T47D (cell line): ENCODE data around the gene PIP5KL1.

Experiments
- DNase-seq, 2 experiments: peaks; one replicate each; pipeline versions ENCODE4 v3.0.0 to v3.0.0-alpha.2; 2011 to 2012; ENCODE audit warnings: low read depth in 1 of 2, low spot score in 1 of 2
- JUND ChIP-seq: IDR thresholded peaks from 2 replicates; pipeline ENCODE4 v1.6.1; 2012; ENCODE audit warnings: low read depth
- in situ Hi-C: cut with HindIII; loops from 2 replicates; pipeline ENCODE4 v1.10.0; 2016; ENCODE audit warnings: low sequenced_read_pairs, low pct_unique_long_range_greater_than_20kb

PIP5KL1 gene

DNA sequence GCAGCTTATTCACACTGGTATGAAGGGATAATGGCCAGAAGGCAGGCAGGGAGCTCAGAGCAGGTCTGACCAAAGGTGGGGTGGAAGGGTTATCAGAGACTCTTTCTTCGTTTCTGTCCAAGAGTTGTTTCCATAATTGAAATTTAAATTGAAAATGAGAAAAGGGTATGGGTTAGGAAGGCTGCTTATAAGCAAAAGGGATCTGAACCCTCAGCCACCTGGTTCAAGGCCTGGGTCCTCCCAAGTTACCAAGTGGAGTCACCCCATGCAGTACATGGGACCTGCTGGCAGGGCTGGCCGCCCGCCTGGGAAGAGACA lies 32.4 kb upstream of the PIP5KL1 start:
- in situ Hi-C loops: no loop called here
- no peak for TF ChIP-seq JUND

GRCh38 chr9:127962278-127962677 lies 31.7 kb upstream of the PIP5KL1 start:
- no peak for DNase-seq
- no peak for TF ChIP-seq JUND
- in situ Hi-C loops: no loop called here

More for the DNA sequence above, 32.4 kb upstream of the PIP5KL1 start:
- no peak for DNase-seq

- no peak for TF ChIP-seq JUND
- in situ Hi-C loops: no loop called here
- no peak for DNase-seq
Measured at GRCh38 chr9:127961613-127962155, 31.1 kb upstream of the PIP5KL1 start.

DNA sequence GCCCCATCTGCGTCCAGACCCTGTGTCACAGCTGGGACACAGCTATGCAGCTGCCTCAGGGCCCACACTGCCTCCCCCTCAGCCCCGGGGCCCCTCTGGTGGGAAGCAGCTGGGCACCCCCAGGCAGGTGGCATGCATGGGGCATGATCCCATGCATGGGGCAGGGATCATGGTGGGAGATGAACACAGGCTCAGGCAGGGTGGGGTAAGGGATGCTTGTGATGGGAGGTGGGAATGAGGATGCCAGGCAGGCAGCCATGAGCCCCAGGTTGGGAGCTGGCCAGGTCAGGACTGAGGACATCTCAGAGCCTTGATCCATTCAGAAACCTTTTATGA lies 30.5 kb upstream of the PIP5KL1 start:
- no peak for TF ChIP-seq JUND
- in situ Hi-C loops: no loop called here
- no peak for DNase-seq

DNA sequence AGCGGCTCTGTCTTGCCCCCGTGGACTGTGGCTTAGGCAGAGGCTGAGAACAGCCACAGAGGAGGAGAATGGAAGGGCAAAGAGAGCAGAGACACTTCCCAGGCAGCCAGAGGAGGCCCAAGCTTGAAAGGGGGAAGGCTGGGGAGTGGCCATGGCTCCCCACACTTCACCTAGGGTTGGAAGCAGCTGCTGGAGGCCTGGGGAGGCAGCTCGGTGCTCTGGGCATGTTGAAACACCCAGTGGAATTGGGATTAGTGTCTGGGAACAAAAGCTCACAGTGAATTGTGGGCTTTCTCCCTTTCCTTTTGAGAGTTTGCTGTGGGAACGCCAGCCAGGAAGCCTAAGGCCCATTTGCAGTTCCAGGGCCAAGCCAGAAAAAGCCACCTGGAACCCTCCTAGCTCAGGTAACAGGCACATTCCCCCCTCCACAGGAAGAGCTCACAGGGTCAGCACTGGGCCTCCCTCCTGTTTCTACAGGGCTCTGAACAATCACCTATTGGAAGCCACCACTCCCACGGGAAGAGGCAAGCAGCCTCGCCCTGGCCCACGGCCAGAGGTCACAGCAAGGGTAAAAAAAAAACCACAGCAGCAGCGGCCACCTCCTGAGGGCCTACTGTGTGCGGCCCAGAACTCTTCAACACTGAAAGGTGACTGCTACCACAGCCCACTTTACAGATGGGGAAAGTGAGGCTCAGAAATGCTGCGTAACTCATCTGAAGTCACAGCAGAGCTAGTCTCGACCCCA lies 30.0 kb upstream of the PIP5KL1 start:
- no peak for TF ChIP-seq JUND
- in situ Hi-C loops: no loop called here
- peak in 1 of 2 experiments; percentile 76 for DNase-seq

DNA sequence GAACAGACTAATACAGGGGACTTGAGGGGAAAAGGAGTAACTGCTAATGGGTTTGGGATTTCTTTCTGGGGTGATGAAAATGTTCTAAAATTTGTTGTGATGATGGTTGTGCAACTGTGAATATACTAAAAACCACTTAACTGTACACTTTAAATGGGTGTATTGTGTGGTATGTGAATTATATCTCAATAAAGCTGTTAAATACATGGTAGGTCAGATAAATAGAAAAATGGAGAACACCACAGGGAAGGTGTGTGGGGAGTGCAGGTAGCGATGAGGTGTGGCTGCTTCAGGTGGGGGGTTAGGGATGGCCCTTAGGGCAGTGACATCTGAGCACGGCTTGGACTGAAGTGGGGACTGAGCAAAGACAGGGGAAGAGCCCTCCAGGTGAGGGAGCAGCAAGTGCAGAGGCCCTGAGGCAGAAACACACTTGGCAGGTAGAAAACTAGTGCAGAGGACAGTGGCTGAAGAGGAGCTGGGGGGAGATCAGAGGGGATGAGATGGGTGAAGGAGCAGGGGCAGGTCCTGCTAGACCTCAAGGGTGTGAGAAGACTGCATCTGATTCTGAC lies 29.3 kb upstream of the PIP5KL1 start:
- no peak for DNase-seq
- TF ChIP-seq JUND: no peak
- in situ Hi-C loops: no loop called here

- in situ Hi-C loops: no loop called here
- no peak for TF ChIP-seq JUND
- no peak for DNase-seq
Measured at GRCh38 chr9:127959398-127959797, 28.8 kb upstream of the PIP5KL1 start.

DNA sequence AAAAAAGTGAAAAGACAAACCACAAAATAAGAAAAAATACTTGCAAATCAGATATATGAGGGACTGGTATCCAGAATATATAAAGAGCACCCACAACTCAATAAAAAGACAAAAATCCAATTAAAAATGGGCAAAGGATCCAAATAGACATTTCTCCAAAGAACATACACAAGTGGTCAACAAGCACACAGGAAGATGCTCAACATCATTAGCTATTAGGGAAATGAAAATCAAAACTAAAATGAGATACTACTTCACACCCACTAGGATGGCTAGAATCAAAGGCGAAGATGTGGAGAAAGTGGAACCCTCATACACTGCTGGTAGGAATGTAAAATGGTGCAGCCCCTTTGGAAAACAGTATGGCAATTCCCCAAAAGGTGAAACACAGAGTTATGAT lies 28.2 kb upstream of the PIP5KL1 start:
- no peak for DNase-seq
- in situ Hi-C loops: no loop called here
- no peak for TF ChIP-seq JUND

GRCh38 chr9:127955294-127956015 lies 24.9 kb upstream of the PIP5KL1 start:
- DNase-seq: peak; percentile 97 to 98
- in situ Hi-C loops: no loop called here

DNA sequence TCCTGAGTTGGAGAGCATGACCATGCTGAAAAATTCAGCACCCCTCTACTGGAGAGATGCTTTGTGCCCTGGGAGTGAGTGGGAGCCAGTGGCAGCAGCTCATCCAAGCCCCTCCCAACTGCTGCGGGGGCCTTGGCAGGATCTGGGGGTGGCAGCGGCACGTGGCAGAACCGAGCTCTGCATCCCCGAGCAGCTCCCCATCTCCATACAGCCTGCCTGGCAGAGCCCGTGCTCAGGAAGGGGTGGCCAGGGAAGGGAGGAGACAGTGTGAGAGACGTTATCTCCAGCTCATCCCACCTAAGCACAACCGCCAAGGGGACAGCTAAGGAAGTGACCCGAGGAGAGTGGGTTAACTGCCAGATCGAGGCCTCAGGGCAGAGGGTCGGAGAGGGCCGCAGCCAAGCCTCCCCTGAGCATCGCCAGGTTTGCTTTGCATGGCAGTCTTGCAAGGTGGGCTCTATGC lies 24.3 kb upstream of the PIP5KL1 start:
- DNase-seq: no peak
- no peak for TF ChIP-seq JUND
- in situ Hi-C loops: no loop called here

More at GRCh38 chr9:127955294-127956015, 24.9 kb upstream of the PIP5KL1 start:
- peak; percentile 99 for TF ChIP-seq JUND

- no peak for DNase-seq
- TF ChIP-seq JUND: no peak
- in situ Hi-C loops: no loop called here
Measured at GRCh38 chr9:127953768-127954505, 23.4 kb upstream of the PIP5KL1 start.

DNA sequence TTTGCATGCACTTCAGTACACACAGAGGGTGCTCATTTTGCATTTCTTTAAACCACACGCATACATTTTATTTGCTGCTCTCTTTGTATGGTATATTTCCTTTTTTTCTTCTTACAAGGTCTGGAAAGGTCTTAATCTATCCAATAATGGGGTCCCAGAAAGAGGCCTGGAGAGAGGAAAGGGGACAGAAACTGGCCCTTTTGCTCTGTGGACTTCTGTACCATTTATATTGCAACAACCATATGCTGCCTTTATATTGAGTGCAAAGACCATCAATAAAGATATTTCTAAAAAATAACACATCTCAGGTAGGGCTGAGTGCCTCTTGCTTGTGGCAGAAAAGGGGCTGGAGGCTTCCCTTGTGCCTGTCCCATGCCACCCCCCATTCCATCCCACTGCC lies 22.6 kb upstream of the PIP5KL1 start:
- no peak for TF ChIP-seq JUND
- DNase-seq: no peak
- in situ Hi-C loops: no loop called here
